ENCODE measurements around the gene PTER.

PTER gene

DNA sequence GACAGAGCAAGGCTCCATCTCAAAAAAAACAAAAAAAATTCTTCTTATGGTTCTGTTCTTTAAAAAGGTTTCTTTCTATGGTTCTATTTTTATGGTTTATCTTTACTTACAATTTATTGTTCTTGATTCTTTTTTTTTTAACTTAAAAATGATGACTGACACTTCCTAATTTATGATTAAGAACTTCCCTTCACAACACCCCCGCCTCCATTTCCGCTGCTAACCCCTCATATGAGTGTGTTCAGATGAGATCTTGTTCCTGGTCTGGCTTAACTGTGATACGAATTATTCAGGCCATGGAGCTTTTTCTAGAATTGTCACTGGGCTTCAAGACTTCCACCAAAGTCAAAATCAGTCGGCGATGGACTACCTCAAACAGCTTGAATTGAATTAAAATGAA lies 33.9 kb downstream of the PTER start:
- no peak for DNase-seq (ENCODE audit: low read depth)

DNA sequence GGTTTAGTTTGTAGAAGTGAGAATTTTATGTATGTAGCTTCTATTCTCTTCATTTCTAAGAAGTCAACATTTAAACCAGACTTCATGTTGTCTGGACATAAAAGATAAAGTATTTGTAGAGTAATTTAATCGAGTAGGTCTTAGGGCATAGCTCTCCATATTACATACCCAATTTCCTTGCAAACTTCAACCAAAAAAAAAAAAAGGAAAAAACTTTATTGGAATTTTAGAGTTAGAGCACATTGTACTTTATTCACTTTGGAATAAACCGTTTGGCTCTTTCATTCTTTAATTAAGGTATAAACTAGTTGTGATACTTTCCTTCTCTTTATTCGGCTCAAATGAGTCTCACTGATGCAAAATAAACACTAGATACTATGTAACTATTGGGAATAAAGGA lies 36.0 kb downstream of the PTER start:
- DNase-seq (ENCODE audit: low read depth), result no peak

DNA sequence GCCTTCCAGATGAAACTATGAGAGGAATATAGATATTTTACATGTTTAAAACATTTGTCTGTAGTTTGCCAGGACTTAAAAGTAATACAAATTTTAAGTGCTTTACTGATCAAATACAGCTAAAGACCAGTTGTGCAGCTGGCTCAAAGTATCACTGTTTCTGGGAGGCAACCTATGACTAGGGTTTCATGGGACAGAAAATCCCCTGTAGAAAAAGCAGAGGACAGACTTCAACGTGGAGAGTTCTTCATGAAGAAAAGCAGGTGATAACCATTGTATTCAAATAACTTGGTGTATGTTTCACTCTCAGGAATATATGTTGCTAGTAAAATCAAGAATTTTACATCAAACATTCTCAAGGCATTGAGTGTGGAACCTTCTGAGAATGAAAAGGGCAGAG lies 40.9 kb downstream of the PTER start:
- no peak for DNase-seq (ENCODE audit: low read depth)

DNA sequence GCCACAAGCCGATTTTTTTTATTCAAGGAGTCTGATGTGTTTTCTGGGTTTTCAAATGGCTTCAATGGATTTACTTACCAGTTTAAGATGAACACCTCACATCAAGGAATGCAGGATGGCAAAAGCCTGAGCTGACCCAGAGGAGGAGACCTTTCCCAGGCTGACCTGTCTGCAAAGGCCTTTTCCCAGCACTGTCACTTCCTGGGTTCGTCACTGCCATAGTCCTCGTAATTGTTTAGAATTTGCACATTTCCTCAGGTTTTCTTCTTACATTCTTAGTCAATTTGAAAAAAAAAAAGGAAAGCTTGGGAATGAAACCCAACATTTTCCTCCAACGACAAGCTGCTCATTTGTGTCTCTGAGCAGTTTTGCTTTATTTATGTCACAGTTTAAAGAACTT lies 42.0 kb downstream of the PTER start:
- no peak for DNase-seq (ENCODE audit: low read depth)

- DNase-seq (ENCODE audit: low read depth), result no peak
Observed at GRCh38 chr10:16481052-16481728, 44.4 kb downstream of the PTER start.

DNA sequence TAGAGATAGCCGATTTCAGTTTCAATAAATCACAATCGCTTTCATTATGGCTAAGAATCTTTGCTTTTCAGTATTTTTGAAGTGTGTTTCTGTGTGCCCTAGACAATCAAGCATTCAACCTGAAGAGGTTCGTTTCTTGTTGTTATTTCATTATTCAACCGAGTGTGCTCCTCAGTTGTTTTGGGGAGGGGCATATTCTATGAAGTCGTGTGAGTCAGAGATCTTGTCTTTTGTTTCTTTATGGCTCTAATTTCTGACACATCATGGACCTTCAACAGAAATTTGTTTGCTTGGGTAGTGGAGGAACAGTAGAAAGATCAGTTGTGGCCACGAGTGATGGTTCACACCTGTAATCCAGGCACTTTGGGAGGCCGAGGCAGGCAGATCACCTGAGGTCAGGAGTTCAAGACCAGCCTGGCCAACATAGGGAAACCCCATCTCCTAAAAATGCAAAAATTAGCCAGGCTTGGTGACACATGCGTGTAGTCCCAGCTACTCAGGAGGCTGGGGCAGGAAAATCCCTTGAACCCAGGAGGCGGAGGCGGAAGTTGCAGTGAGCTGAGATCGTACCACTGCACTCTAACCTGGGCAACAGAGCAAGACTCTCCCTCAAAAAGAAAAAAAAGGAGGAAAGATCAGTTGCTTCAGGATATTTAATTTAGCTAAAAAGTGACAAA lies 46.6 kb downstream of the PTER start:
- no peak for DNase-seq (ENCODE audit: low read depth)

DNA sequence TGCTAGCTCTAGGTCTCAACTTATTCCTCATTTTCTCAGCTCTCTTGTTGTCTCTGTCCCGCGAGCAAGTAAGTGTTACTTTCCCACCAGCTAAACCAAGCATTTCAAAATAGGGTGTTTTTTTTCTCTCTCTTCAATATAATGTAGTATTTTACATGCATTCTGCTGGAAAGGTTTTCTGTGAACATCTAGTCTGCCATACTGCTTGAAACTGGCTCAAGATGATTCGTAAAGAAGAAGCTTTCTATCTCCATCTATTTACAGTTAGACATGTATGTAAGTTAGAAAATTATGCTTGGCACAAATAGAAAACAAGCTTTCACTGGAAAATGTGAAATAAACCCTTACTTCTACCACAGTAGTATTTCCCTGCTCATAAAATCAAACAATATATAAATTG lies 53.7 kb downstream of the PTER start:
- DNase-seq (ENCODE audit: low read depth), result no peak

GRCh38 chr10:16491933-16492332 lies 55.1 kb downstream of the PTER start:
- no peak for DNase-seq (ENCODE audit: low read depth)

DNA sequence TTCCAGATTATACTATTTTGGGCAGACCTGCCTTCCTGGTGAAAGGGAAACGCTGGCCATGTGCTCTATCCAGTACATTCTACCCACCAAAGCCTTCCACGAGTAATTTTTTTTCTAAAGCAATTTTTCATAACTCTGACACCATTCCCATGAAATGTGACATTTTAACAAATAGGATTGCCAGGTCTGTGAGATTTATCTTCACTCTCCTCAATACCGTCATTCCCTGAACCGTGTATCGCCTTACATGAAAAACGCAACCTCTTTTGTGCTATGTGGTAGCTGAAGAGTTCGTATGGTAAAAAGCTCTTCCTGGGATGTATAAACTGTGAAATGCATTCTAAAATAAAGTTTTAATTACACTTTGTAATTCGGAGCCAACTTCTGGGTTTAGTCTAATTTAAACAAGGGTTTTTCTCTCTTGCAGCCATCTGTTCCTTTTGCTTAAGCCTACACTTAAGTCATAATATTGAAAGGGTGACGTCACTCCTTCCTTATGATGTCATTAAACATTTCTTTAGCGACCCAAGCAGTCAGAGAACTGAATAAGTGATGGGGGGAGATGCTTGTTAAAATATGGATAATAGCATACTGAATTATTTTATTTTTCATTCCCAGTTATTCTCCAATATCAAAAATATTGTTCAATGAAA lies 57.2 kb downstream of the PTER start:
- no peak for DNase-seq (ENCODE audit: low read depth)

- DNase-seq (ENCODE audit: low read depth), result no peak
Observed at GRCh38 chr10:16497911-16498310, 61.1 kb downstream of the PTER start.

GRCh38 chr10:16505161-16505560 lies 68.4 kb downstream of the PTER start:
- DNase-seq (ENCODE audit: low read depth), result no peak

- DNase-seq (ENCODE audit: low read depth), result no peak
Observed at GRCh38 chr10:16509996-16510395, 73.2 kb downstream of the PTER start.

DNA sequence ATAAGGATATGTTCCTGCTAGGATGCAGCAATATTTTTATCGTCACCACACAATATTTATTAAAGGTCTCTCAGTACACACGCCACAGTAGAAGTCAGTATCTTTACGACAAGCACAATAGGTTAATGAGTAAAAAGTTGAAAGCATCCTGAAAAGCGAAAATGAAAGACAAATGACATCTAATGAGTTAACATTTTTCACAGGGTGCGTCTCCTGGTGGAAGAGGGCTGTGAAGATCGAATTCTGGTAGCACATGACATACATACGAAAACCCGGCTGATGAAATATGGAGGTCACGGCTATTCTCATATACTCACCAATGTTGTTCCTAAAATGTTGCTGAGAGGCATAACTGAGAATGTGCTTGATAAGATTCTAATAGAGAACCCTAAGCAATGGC lies 74.0 kb downstream of the PTER start:
- DNase-seq (ENCODE audit: low read depth), result no peak

DNA sequence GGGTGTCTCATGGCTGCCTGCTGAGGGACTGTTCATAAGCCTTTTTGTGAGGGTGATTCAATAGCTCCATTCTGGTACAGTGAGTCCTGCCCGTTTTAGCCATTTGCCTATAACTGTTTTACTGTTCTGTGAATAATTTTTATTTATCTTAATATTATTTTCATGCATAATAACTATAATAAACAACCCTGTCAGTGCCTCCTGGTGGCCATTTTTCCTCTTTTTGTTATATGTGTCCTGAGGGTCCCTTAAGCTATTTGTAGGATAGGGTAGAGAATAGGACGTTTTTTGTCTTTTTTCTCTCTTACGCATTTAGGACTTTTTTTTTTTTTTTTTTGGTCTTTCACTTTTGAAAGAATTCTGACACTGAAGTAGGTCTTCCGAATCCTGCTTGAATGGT lies 82.0 kb downstream of the PTER start:
- no peak for DNase-seq (ENCODE audit: low read depth)

DNA sequence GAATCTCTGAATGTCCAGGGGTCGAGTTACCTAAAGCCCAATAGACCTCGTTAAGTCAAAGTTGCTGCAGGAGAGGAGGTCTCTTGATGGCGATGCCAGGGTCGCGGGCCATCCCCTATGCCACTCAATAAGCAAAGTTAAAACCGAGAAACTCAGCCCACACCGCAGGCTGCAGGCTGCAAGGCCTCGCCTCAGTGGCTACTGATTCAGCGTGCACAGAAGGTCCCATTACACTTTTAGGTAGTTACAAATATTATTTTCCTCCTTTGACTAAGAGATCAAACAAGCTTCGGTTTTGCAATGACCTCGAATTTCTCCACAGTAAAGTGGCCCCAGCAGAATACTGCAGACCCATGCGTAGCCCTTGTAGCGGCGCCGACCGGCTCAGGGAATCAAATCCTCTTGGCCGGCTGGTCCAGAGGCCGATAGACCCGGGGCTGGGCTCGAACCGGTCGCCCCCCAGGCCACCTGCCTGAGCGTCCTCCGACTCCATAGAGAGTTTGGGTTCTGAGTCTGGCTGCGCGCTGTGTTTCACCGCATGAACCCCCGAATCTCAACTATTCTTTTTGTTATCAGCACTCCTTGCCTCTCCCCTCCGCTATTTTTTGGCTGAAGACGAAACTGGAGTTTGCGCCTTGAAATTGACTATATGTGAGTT lies 82.6 kb downstream of the PTER start:
- no peak for DNase-seq (ENCODE audit: low read depth)

GRCh38 chr10:16519908-16520861 lies 83.4 kb downstream of the PTER start:
- no peak for DNase-seq (ENCODE audit: low read depth)

- no peak for DNase-seq (ENCODE audit: low read depth)
Observed at GRCh38 chr10:16520900-16521299, 84.1 kb downstream of the PTER start.

DNA sequence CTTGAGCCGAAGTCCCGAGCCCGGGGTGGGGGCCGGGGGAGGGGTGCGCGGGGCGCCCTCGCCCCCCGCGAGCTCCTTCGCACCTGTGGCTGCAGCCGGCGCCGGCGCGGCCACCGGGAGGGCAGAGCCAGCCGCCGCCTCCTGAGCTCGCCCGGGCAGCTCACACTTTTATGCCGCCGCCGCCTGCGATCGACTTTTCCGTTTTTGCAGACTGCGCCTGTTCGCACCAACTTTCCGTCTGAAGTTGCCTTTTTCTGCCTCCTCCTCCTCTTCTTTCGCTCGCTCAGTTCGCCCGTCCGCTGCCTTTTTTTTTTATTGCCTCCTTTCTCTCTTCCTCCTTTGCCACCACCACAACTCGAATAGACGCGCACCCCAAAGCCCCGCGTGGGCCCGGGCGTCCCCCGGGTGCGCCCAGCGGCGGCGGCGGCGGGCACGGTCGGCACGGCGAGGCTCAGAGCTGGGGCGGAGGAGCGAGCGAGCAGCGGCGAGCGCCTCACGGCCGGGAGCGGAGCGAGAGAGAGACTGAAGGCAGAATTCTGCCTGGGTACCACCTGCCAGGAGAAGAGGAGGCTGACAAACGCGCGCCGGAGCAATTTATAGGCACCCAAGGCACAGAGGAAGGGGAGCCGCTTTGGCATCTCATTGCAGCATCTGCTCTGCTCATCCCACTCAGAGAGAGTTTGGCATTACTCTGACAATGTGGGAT lies 84.7 kb downstream of the PTER start, which contains the start of gene C1QL3:
Gene C1QL3 (minus strand): TSS at position 569 of the 706 bp plus-strand sequence. CDS start 814 bp downstream, outside the sequence.
- DNase-seq (ENCODE audit: low read depth), result no peak

DNA sequence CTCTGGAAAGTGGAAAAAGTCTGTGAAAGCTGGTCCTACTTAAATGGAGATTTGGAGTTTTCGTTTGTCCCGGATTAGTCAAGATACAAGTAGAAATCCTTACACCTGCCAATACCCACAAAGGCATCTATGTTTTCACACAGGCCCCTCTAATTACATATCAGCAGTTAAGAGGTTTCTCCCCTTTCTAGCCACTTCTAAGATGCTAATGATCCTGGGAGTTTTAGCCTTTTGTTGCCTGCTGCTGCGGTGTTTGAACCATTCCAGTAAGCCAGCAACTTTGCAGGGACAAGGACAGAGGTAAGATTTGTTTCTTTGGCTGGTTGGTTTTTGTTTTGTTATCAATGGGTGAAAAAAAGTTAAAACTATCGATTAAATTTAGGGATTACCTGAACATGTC lies 90.6 kb downstream of the PTER start:
- no peak for DNase-seq (ENCODE audit: low read depth)

DNA sequence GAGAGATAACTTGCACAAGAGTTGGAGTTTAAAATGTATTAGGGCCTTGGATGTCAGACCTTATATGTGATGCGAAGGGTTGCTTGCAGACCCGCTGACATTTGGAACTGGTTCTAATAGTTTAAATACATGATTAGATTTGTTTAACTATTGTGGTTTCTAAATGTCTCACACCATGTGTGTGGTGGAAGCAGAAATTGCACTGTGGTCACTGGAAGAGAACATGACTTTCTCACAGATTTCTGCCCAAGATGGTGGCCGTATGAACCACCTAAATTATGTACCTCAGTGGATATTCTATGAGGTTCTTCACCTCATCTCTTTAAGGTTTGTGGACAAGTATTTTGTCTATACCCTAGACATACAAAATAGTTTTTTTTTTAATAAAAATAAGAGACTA lies 93.0 kb downstream of the PTER start:
- no peak for DNase-seq (ENCODE audit: low read depth)

- no peak for DNase-seq (ENCODE audit: low read depth)
Observed at GRCh38 chr10:16536155-16536554, 99.3 kb downstream of the PTER start.

All from T-helper 22 cell (primary cell).